HAP-1 (cell line): Measurements from ENCODE around the gene AXIN2.
"Not testable (repeated sequence)": the region's sequence is repeated elsewhere in the genome, so short reads cannot be mapped to it uniquely, and the experiment has no call there.

Source experiments
- DNase-seq, 2 experiments: peaks; one replicate each; pipeline ENCODE4 v3.0.0-alpha.2; 2016 to 2020; ENCODE audit warnings: low spot score in 2 of 2
- H3K27me3 ChIP-seq: fragments of 250-450 bp; sonication (Bioruptor Pico); 2 replicates; pipeline ENCODE4 v1.5.1; 2020; ENCODE audit warnings: low read depth, mild to moderate bottlenecking, moderate library complexity
- H3K36me3 ChIP-seq: fragments of 250-450 bp; sonication (Bioruptor Pico); replicated peaks from 2 replicates; pipeline ENCODE4 v1.5.1; 2020; ENCODE audit warnings: mild to moderate bottlenecking
- H3K4me1 ChIP-seq: fragments of 250-450 bp; sonication (Bioruptor Pico); 2 replicates; pipeline ENCODE4 v1.5.1; 2020; ENCODE audit warnings: mild to moderate bottlenecking
- H3K4me3 ChIP-seq: fragments of 250-450 bp; sonication (Bioruptor Pico); 2 replicates; pipeline ENCODE4 v1.5.1; 2020; ENCODE audit warnings: mild to moderate bottlenecking, moderate library complexity
- H3K9me3 ChIP-seq: fragments of 250-450 bp; sonication (Bioruptor Pico); 2 replicates; pipeline ENCODE4 v1.5.1; 2020; ENCODE audit warnings: mild to moderate bottlenecking, moderate library complexity
- in situ Hi-C: fragments of 300-500 bp; cut with MboI; formaldehyde crosslinking; loops from 3 replicates; pipeline ENCODE4 v1.14.3; 2020; ENCODE audit warnings: low sequenced_read_pairs, inconsistent platforms, mixed read lengths

The AXIN2 gene

DNA sequence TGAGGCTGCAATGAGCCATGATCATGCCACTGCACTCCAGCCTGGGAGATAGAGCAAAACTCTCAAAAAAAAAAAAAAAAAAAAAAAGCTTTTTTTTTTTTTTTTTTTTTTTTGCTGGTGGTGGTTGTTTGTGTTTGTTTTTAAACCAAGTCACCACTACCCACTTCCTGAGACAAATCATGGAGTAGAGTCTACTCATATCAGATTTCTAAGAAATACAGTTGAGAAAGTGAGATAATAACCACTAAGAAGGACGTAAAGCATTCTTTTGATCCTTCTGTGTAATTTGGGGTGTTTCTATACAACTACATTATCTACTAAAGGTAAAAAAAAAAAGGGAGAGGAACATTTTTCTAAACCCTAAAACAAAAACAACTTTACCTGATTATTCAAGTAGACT lies 38.0 kb downstream of the AXIN2 start:
- in situ Hi-C loops, result no loop called here
- Histone ChIP-seq H3K27me3 (no peaks in the 10 kb centered on the region), H3K36me3 (no peaks in the 10 kb centered on the region), H3K9me3 (no peaks in the 10 kb centered on the region), H3K4me3 (no peak overlapping the region), H3K4me1 (no peaks in the 10 kb centered on the region)
- no peak for DNase-seq

- H3K36me3 ChIP-seq, result no peaks in the 10 kb centered on the region
- no peak for DNase-seq
- H3K4me1 ChIP-seq, result no peaks in the 10 kb centered on the region
- no peaks in the 10 kb centered on the region for H3K27me3 ChIP-seq
- in situ Hi-C loops, result no loop called here
- no peaks in the 10 kb centered on the region for H3K9me3 ChIP-seq
- H3K4me3 ChIP-seq, result no peak overlapping the region
Observed at GRCh38 chr17:65522751-65523404, 38.6 kb downstream of the AXIN2 start.

DNA sequence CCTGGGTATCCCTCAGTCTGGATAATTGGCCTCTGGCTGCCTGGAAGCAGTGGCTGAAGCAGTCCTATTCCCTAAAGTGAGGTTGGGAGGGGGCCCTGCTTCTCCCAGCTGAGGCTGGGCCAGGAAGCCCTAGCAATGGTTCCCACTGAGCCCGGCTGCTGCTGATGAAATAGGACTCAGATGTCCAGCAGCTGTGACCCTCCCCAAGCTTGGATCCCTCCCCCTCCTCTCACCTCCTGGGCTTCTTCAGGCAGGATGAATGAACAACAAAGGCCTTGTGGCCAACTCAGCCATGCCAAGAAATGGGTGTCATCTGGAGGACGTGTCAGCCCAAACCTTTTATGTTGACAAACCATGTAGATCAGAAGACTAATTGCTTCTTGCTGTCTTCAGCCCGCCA lies 42.0 kb downstream of the AXIN2 start:
- no peaks in the 10 kb centered on the region for H3K4me1 ChIP-seq
- in situ Hi-C loops, result no loop called here
- no peaks in the 10 kb centered on the region for H3K27me3 ChIP-seq
- H3K9me3 ChIP-seq, result no peaks in the 10 kb centered on the region
- no peak overlapping the region for H3K4me3 ChIP-seq
- DNase-seq, result no peak
- no peaks in the 10 kb centered on the region for H3K36me3 ChIP-seq

GRCh38 chr17:65518256-65518655 lies 43.2 kb downstream of the AXIN2 start:
- Histone ChIP-seq H3K4me1 (no peaks in the 10 kb centered on the region), H3K9me3 (no peaks in the 10 kb centered on the region), H3K36me3 (no peaks in the 10 kb centered on the region), H3K27me3 (no peaks in the 10 kb centered on the region), H3K4me3 (no peak overlapping the region)
- in situ Hi-C loops, result no loop called here
- DNase-seq, result no peak

GRCh38 chr17:65515959-65516948 lies 45.2 kb downstream of the AXIN2 start:
- Histone ChIP-seq H3K9me3 (no peaks in the 10 kb centered on the region), H3K4me1 (no peaks in the 10 kb centered on the region), H3K36me3 (no peaks in the 10 kb centered on the region), H3K4me3 (no peak overlapping the region), H3K27me3 (no peaks in the 10 kb centered on the region)
- in situ Hi-C loops, result no loop called here
- no peak for DNase-seq

DNA sequence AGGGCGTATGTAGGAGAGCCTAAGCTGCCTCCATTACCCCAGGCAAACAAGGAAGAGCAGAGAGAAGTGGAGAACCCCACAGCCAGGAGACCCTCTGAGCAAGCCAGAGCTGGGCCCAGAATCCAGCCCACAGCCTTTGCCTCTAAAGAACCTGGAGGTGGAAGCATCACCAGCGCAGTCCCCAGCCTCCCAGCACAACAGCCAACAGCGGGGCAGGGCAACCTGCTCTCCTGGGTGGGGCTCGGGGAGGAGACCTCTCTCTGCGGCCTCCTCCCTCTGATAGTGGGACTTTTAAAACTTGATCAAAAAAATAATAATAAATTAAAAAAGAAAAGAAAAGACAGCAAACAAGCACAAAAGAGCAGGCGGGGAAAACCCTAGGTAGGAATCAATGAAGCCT lies 45.9 kb downstream of the AXIN2 start:
- H3K27me3 ChIP-seq, result no peaks in the 10 kb centered on the region
- DNase-seq, result no peak
- H3K9me3 ChIP-seq, result no peaks in the 10 kb centered on the region
- no peaks in the 10 kb centered on the region for H3K4me1 ChIP-seq
- no peaks in the 10 kb centered on the region for H3K36me3 ChIP-seq
- no peak overlapping the region for H3K4me3 ChIP-seq
- in situ Hi-C loops, result no loop called here

GRCh38 chr17:65514541-65514940 lies 46.9 kb downstream of the AXIN2 start:
- Histone ChIP-seq H3K9me3 (no peaks in the 10 kb centered on the region), H3K4me1 (no peaks in the 10 kb centered on the region), H3K27me3 (no peaks in the 10 kb centered on the region), H3K4me3 (no peak overlapping the region), H3K36me3 (no peaks in the 10 kb centered on the region)
- in situ Hi-C loops, result no loop called here
- no peak for DNase-seq

DNA sequence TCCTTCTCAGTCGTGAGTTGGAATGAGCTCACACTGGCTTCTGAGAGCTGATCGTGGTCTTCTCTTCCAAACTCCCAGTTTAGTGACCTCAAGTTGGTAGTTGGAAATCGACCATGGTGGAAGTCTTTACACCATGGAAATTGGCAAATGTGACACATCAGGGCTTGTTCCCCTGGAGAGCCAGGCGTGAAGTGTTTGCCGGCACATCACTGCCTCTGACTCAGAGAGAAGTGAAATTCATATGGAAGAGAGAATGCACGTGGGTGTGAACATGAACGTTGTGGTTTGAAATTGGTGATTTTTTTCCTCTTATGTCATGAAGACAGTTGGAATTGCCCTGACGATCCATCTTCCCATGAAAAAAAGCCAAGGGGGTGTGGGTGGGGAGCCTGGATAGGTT lies 47.4 kb downstream of the AXIN2 start:
- in situ Hi-C loops, result no loop called here

DNA sequence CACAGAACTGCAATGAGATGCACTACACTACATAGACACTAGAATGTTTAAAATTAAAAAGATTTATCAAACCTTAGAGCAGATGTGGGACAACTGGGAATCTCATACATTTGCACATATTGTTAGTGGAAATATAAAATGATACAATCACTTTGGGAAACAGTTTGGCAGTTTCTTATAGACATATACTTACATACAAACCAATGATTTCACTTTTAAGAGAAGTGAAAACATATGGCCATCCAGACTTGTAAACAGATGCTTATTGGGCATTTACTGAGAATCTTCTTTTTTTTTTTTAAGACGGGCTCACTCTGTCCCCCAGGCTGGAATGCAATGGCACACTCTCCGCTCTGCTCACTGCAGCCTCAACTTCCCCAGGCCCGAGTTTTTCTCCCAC lies 50.1 kb downstream of the AXIN2 start:
- no peak overlapping the region for H3K4me3 ChIP-seq
- H3K9me3 ChIP-seq, result no peaks in the 10 kb centered on the region
- in situ Hi-C loops, result no loop called here

More for the DNA sequence above, 47.4 kb downstream of the AXIN2 start:
- no peak for DNase-seq
- Histone ChIP-seq H3K9me3 (no peaks in the 10 kb centered on the region), H3K4me1 (no peaks in the 10 kb centered on the region), H3K36me3 (no peaks in the 10 kb centered on the region), H3K27me3 (no peaks in the 10 kb centered on the region), H3K4me3 (no peak overlapping the region)

GRCh38 chr17:65509032-65509431 lies 52.4 kb downstream of the AXIN2 start:
- DNase-seq, result no peak
- no peak overlapping the region for H3K4me3 ChIP-seq
- H3K9me3 ChIP-seq, result no peaks in the 10 kb centered on the region
- H3K36me3 ChIP-seq, result no peaks in the 10 kb centered on the region
- no peaks in the 10 kb centered on the region for H3K27me3 ChIP-seq
- H3K4me1 ChIP-seq, result no peaks in the 10 kb centered on the region
- in situ Hi-C loops, result no loop called here

More for the DNA sequence above, 50.1 kb downstream of the AXIN2 start:
- no peaks in the 10 kb centered on the region for H3K4me1 ChIP-seq
- no peak for DNase-seq
- H3K36me3 ChIP-seq, result no peaks in the 10 kb centered on the region
- H3K27me3 ChIP-seq, result no peaks in the 10 kb centered on the region

DNA sequence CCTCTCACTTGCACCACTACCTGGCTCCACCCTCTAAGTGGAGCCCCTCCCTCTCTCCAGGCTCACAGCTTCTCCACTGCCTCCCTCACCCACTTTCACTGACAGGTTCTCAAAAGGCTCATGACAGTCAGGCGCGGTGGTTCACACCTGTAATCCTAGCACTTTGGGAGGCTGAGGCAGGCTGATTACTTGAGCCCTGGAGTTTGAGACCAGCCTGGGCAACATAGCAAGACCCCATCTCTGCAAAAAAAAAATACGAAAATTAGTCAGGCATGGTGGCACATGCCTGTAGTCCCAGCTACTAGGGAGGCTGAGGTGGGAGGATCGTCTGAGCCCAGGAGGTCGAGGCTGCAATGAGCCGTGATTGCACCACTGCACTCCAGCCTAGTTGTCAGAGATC lies 56.8 kb downstream of the AXIN2 start:
- H3K9me3 ChIP-seq, H3K36me3 ChIP-seq, in situ Hi-C loops, H3K4me3 ChIP-seq, H3K4me1 ChIP-seq, H3K27me3 ChIP-seq, DNase-seq: not testable (repeated sequence)

- in situ Hi-C loops, result no loop called here
Observed at GRCh38 chr17:65504141-65504540, 57.3 kb downstream of the AXIN2 start.

GRCh38 chr17:65503557-65503956 lies 57.9 kb downstream of the AXIN2 start:
- no peak for DNase-seq
- H3K36me3 ChIP-seq, result no peaks in the 10 kb centered on the region

More at GRCh38 chr17:65504141-65504540, 57.3 kb downstream of the AXIN2 start:
- Histone ChIP-seq H3K9me3 (no peaks in the 10 kb centered on the region), H3K4me1 (no peaks in the 10 kb centered on the region), H3K27me3 (no peaks in the 10 kb centered on the region), H3K36me3 (no peaks in the 10 kb centered on the region), H3K4me3 (no peak overlapping the region)
- DNase-seq, result no peak

GRCh38 chr17:65498816-65499215 lies 62.6 kb downstream of the AXIN2 start:
- H3K36me3 ChIP-seq, result no peaks in the 10 kb centered on the region
- H3K27me3 ChIP-seq, result no peaks in the 10 kb centered on the region
- H3K9me3 ChIP-seq, result no peaks in the 10 kb centered on the region
- H3K4me3 ChIP-seq, result no peak overlapping the region
- in situ Hi-C loops, result no loop called here
- H3K4me1 ChIP-seq, result no peaks in the 10 kb centered on the region
- DNase-seq, result no peak

More at GRCh38 chr17:65503557-65503956, 57.9 kb downstream of the AXIN2 start:
- Histone ChIP-seq H3K4me3 (no peak overlapping the region), H3K4me1 (no peaks in the 10 kb centered on the region), H3K9me3 (no peaks in the 10 kb centered on the region), H3K27me3 (no peaks in the 10 kb centered on the region)
- in situ Hi-C loops, result no loop called here
